OCI-LY1 (cell line): Measurements from ENCODE around the gene FGR.

Experiments used
- H2AFZ ChIP-seq: fragments of 200-600 bp; sonication (generic), shearing (Covaris generic); 2 replicates; pipeline ENCODE4 v1.6.0; 2014; ENCODE audit warnings: antibody characterized with exemption, mild to moderate bottlenecking, low read length
- H3F3A ChIP-seq: fragments of 200-600 bp; sonication (generic), shearing (Covaris generic); 2 replicates; pipeline ENCODE4 v1.6.0; 2014; ENCODE audit warnings: mild to moderate bottlenecking, antibody characterized with exemption, low read length, moderate library complexity; ENCODE audit not compliant: insufficient read depth
- H3K27ac ChIP-seq: fragments of 200-600 bp; sonication (generic); 2 replicates; pipeline ENCODE4 v1.5.1; 2014; ENCODE audit warnings: low read length, mixed run types, mild to moderate bottlenecking, low read depth; ENCODE audit not compliant: poor library complexity, severe bottlenecking
- H3K27me3 ChIP-seq: fragments of 200-600 bp; sonication (generic); 2 replicates; pipeline ENCODE4 v1.6.0; 2014; ENCODE audit warnings: antibody characterized with exemption, mild to moderate bottlenecking, low read length, moderate library complexity; ENCODE audit not compliant: insufficient read depth
- H3K36me3 ChIP-seq: fragments of 200-600 bp; sonication (generic); 2 replicates; pipeline ENCODE4 v1.6.1; 2014; ENCODE audit warnings: mild to moderate bottlenecking, antibody characterized with exemption, low read length, moderate library complexity, mixed read lengths; ENCODE audit not compliant: insufficient read depth
- H3K4me1 ChIP-seq: fragments of 200-600 bp; sonication (generic); 2 replicates; pipeline ENCODE4 v1.5.1; 2014; ENCODE audit warnings: mild to moderate bottlenecking, low read length, moderate library complexity; ENCODE audit not compliant: insufficient read depth, severe bottlenecking
- H3K4me2 ChIP-seq: fragments of 200-600 bp; sonication (generic), shearing (Covaris generic); 2 replicates; pipeline ENCODE4 v1.6.1; 2014; ENCODE audit warnings: low read length
- H3K4me3 ChIP-seq: fragments of 200-600 bp; sonication (generic); 2 replicates; pipeline ENCODE4 v1.5.1; 2014; ENCODE audit warnings: low read length, low read depth, mild to moderate bottlenecking, mixed read lengths; ENCODE audit not compliant: poor library complexity, severe bottlenecking
- H3K79me2 ChIP-seq: fragments of 200-600 bp; shearing (Covaris generic); 2 replicates; pipeline ENCODE4 v1.6.1; 2016; ENCODE audit warnings: mixed run types, low read length, mixed read lengths; ENCODE audit not compliant: insufficient read depth
- H3K9ac ChIP-seq: fragments of 200-600 bp; sonication (generic), shearing (Covaris generic); 2 replicates; pipeline ENCODE4 v1.6.1; 2014; ENCODE audit warnings: mild to moderate bottlenecking, low read length, mixed read lengths
- H3K9me2 ChIP-seq: fragments of 200-600 bp; sonication (generic), shearing (Covaris generic); 2 replicates; pipeline ENCODE4 v1.6.1; 2014; ENCODE audit warnings: low read depth, mild to moderate bottlenecking, low read length, mixed read lengths
- H3K9me3 ChIP-seq: fragments of 200-600 bp; shearing (Covaris generic); 2 replicates; pipeline ENCODE4 v1.6.1; 2014; ENCODE audit warnings: low read length, mixed read lengths
- H4K20me1 ChIP-seq: fragments of 200-600 bp; sonication (generic), shearing (Covaris generic); 2 replicates; pipeline ENCODE4 v1.6.0; 2016; ENCODE audit warnings: mild to moderate bottlenecking, low read length; ENCODE audit not compliant: insufficient read depth
- EZH2 ChIP-seq: fragments of 200-600 bp; sonication (generic), shearing (Covaris generic); IDR thresholded peaks from 2 replicates; pipeline ENCODE4 v1.8.0; 2017; ENCODE audit warnings: borderline replicate concordance, mixed run types, mild to moderate bottlenecking, antibody characterized with exemption, low read length, moderate library complexity, mixed read lengths
- TF ChIP-seq, protein P1 (sequence below): fragments of 200-600 bp; sonication (generic), shearing (Covaris generic); IDR thresholded peaks from 2 replicates; pipeline ENCODE4 v1.5.1; 2017; ENCODE audit warnings: mild to moderate bottlenecking, antibody characterized with exemption, low read length, moderate library complexity, mixed read lengths

Gene FGR

GRCh38 chr1:27650171-27650538 is 15.2 kb upstream of the FGR start:
- Histone ChIP-seq H3K4me2 (no peak overlapping the region), H3K4me1 (no peaks in the 10 kb centered on the region), H3K36me3 (no peaks in the 10 kb centered on the region), H3K9ac (no peak overlapping the region), H3K4me3 (no peak overlapping the region), H3K79me2 (no peaks in the 10 kb centered on the region), H3K27ac (no peak overlapping the region), H3K9me3 (no peaks in the 10 kb centered on the region), H3F3A (no peaks in the 10 kb centered on the region), H3K27me3 (no peaks in the 10 kb centered on the region), H4K20me1 (no peaks in the 10 kb centered on the region), H3K9me2 (no peaks in the 10 kb centered on the region), H2AFZ (no peak overlapping the region)
- no peak for TF ChIP-seq EZH2
- TF ChIP-seq, protein P1, sequence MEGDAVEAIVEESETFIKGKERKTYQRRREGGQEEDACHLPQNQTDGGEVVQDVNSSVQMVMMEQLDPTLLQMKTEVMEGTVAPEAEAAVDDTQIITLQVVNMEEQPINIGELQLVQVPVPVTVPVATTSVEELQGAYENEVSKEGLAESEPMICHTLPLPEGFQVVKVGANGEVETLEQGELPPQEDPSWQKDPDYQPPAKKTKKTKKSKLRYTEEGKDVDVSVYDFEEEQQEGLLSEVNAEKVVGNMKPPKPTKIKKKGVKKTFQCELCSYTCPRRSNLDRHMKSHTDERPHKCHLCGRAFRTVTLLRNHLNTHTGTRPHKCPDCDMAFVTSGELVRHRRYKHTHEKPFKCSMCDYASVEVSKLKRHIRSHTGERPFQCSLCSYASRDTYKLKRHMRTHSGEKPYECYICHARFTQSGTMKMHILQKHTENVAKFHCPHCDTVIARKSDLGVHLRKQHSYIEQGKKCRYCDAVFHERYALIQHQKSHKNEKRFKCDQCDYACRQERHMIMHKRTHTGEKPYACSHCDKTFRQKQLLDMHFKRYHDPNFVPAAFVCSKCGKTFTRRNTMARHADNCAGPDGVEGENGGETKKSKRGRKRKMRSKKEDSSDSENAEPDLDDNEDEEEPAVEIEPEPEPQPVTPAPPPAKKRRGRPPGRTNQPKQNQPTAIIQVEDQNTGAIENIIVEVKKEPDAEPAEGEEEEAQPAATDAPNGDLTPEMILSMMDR, result no peak

DNA sequence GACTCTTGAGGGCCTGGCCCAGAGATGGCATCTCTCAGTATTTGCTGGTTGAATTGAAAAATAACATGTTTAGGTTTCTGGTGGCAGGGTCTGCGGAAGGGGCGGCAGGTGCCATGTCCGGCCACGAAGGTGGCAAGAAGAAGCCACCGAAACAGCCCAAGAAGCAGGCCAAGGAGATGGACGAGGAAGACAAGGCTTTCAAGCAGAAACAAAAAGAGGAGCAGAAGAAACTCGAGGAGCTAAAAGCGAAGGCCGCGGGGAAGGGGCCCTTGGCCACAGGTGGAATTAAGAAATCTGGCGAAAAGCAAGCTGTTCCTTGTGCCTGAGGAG is 14.3 kb upstream of the FGR start:
- Histone ChIP-seq H3K27ac (no peak overlapping the region), H3K4me2 (no peak overlapping the region), H2AFZ (no peak overlapping the region), H3K27me3 (no peaks in the 10 kb centered on the region), H3K4me3 (no peak overlapping the region), H3K79me2 (no peaks in the 10 kb centered on the region), H3K9me3 (no peaks in the 10 kb centered on the region), H3K9ac (no peak overlapping the region), H3K4me1 (no peaks in the 10 kb centered on the region), H4K20me1 (no peaks in the 10 kb centered on the region), H3K9me2 (no peaks in the 10 kb centered on the region), H3K36me3 (no peaks in the 10 kb centered on the region), H3F3A (no peaks in the 10 kb centered on the region)
- TF ChIP-seq, protein P1, result no peak
- TF ChIP-seq EZH2, result no peak

DNA sequence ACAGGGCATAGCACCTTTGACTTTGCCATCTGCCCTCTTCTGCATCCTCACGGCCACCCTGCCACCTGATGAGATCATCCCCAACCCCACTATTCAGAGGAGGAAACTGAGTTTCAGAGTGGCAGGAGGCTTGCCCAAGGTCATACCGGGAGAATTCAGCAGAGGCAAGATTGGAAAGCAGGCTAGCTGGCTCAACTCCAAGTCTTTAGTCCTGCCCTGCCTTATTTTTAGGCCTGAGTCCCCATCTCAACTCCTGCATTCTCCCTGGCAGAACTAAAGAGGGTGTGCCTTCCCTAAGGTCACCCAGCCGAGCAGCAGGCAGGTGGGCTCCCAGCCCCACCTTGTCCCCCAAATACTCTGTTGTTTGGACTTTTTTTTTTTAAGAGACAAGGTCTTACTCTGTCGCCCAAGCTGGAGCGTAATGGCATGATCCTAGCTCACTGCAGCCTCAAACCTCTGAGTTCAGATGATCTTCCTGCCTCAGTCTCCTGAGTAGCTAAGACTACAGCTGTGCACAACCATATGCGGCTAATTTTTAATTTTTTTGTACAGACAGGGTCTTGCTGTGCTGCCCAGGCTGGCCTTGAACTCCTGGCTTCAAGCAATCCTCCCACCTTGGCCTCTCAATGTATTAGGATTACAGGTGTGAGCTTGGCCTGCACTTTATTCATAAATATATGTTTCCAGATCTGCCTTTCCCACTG is 13.8 kb upstream of the FGR start:
- H2AFZ ChIP-seq, result no peak overlapping the region
- H3K4me3 ChIP-seq, result no peak overlapping the region
- no peaks in the 10 kb centered on the region for H3K9me2 ChIP-seq
- H3K4me2 ChIP-seq, result no peak overlapping the region
- no peaks in the 10 kb centered on the region for H3F3A ChIP-seq
- no peak overlapping the region for H3K27ac ChIP-seq
- H3K79me2 ChIP-seq, result no peaks in the 10 kb centered on the region
- no peaks in the 10 kb centered on the region for H4K20me1 ChIP-seq
- H3K4me1 ChIP-seq, result no peaks in the 10 kb centered on the region
- TF ChIP-seq EZH2, result no peak
- TF ChIP-seq, protein P1, result no peak
- H3K9ac ChIP-seq, result no peak overlapping the region
- no peaks in the 10 kb centered on the region for H3K9me3 ChIP-seq
- no peaks in the 10 kb centered on the region for H3K27me3 ChIP-seq
- H3K36me3 ChIP-seq, result no peaks in the 10 kb centered on the region
